SK-N-SH (cell line): ENCODE data around the gene NLGN2. TPM values are rescaled to one million over a fixed set of nuclear protein-coding genes. Genes with fewer than 3 reads are reported as not detected.

Experiments used
- CTCF ChIA-PET: fragments of 300-600, 350-600 bp; formaldehyde crosslinking; extraction: SDS; loops from one replicate; lab custom pipeline; 2021; lab: Yijun Ruan, JAX
- POLR2A ChIA-PET: fragments of 350-600 bp; sonication (Branson Sonifier 250); formaldehyde crosslinking; extraction: SDS; loops from one replicate; lab custom pipeline; 2020; ENCODE audit warnings: antibody characterized with exemption, inconsistent platforms; lab: Yijun Ruan, JAX
- DNase-seq: peaks from one replicate; pipeline ENCODE4 v3.0.0; 2012
- H2AFZ ChIP-seq: fragments of 200-600 bp; sonication (generic); 2 replicates; pipeline ENCODE4 v1.8.1; 2016; ENCODE audit warnings: antibody characterized with exemption, mild to moderate bottlenecking, low read depth
- H3F3A ChIP-seq: fragments of 200-600 bp; sonication (generic); replicated peaks from 2 replicates; pipeline ENCODE3; 2016; ENCODE audit warnings: antibody characterized with exemption, mild to moderate bottlenecking; ENCODE audit not compliant: insufficient read depth
- H3K27ac ChIP-seq, 2 experiments: fragments of 200-500 bp in 1 of 2; fragments of 200-600 bp in 1 of 2; sonication (Bioruptor generic) in 1 of 2; sonication (generic), shearing (Covaris generic) in 1 of 2; 2 replicates each; pipeline versions ENCODE4 v1.5.1 to v1.6.1; 2014 to 2016; ENCODE audit warnings: low read depth in 2 of 2, inconsistent platforms in 1 of 2, low read length in 1 of 2, mild to moderate bottlenecking in 1 of 2, mixed read lengths in 1 of 2
- H3K27me3 ChIP-seq: fragments of 200-600 bp; sonication (generic), shearing (Covaris generic); 2 replicates; pipeline ENCODE4 v1.6.1; 2016; ENCODE audit warnings: mixed run types; ENCODE audit not compliant: insufficient read depth
- H3K36me3 ChIP-seq, 2 experiments: fragments of 200-500 bp in 1 of 2; fragments of 200-600 bp in 1 of 2; sonication (Bioruptor generic) in 1 of 2; sonication (generic) in 1 of 2; replicated peaks in 1 of 2; 2 replicates each; pipeline versions ENCODE3 to v1.5.1; 2014 to 2016; ENCODE audit warnings: low read length in 1 of 2, mild to moderate bottlenecking in 1 of 2; ENCODE audit not compliant: insufficient read depth in 2 of 2, control insufficient read depth in 1 of 2
- H3K4me1 ChIP-seq, 2 experiments: fragments of 200-500 bp in 1 of 2; fragments of 200-600 bp in 1 of 2; sonication (Bioruptor generic) in 1 of 2; sonication (generic), shearing (Covaris generic) in 1 of 2; 2 replicates each; pipeline versions ENCODE4 v1.5.1 to v1.6.1; 2014 to 2016; ENCODE audit warnings: low read depth in 1 of 2, low read length in 1 of 2, mixed run types in 1 of 2; ENCODE audit not compliant: insufficient read depth in 2 of 2, control insufficient read depth in 1 of 2
- H3K4me2 ChIP-seq: fragments of 200-600 bp; sonication (generic), shearing (Covaris generic); 2 replicates; pipeline ENCODE4 v1.6.1; 2017; ENCODE audit warnings: mixed run types
- H3K4me3 ChIP-seq, 2 experiments: fragments of 200-500 bp in 1 of 2; fragments of 200-600 bp in 1 of 2; sonication (Bioruptor generic) in 1 of 2; sonication (generic), shearing (Covaris generic) in 1 of 2; 2 replicates each; pipeline versions ENCODE4 v1.5.1 to v1.8.1; 2014 to 2016; ENCODE audit warnings: low read depth in 2 of 2, inconsistent platforms in 1 of 2, low read length in 1 of 2, mild to moderate bottlenecking in 1 of 2, mixed read lengths in 1 of 2, moderate library complexity in 1 of 2
- H3K79me2 ChIP-seq: fragments of 200-600 bp; sonication (generic); 2 replicates; pipeline ENCODE4 v1.8.1; 2017; ENCODE audit warnings: mild to moderate bottlenecking; ENCODE audit not compliant: insufficient read depth
- H3K9ac ChIP-seq: fragments of 200-600 bp; sonication (generic); 2 replicates; pipeline ENCODE4 v1.6.1; 2017; ENCODE audit warnings: mixed run types
- H3K9me2 ChIP-seq: fragments of 200-600 bp; sonication (generic); 2 replicates; pipeline ENCODE4 v1.6.1; 2017; ENCODE audit warnings: mixed run types
- H3K9me3 ChIP-seq: fragments of 200-600 bp; sonication (generic); 2 replicates; pipeline ENCODE4 v1.6.1; 2017; ENCODE audit warnings: mixed run types, mild to moderate bottlenecking, moderate library complexity
- H4K20me1 ChIP-seq: fragments of 200-600 bp; sonication (generic); 2 replicates; pipeline ENCODE4 v1.6.1; 2017; ENCODE audit warnings: mild to moderate bottlenecking, mixed run types; ENCODE audit not compliant: insufficient read depth
- CHD2 ChIP-seq: fragments of 150-350 bp; IDR thresholded peaks from 2 replicates; pipeline ENCODE4 v1.6.1; 2018; ENCODE audit warnings: low read length; ENCODE audit not compliant: partially characterized antibody
- CTCF ChIP-seq: fragments of 200-600 bp; sonication (generic); IDR thresholded peaks from 2 replicates; pipeline ENCODE4 v1.6.1; 2017; ENCODE audit warnings: antibody characterized with exemption, mild to moderate bottlenecking, moderate library complexity
- FOXM1 ChIP-seq: IDR thresholded peaks from 2 replicates; pipeline ENCODE4 v1.4.0; 2012; ENCODE audit warnings: low read depth, mild to moderate bottlenecking
- MXI1 ChIP-seq: IDR thresholded peaks from 2 replicates; pipeline ENCODE4 v1.6.1; 2012; ENCODE audit warnings: mild to moderate bottlenecking, low read depth, low read length, improper control_type of control experiment
- RAD21 ChIP-seq: IDR thresholded peaks from 2 replicates; pipeline ENCODE4 v1.6.1; 2012; ENCODE audit warnings: mild to moderate bottlenecking, low read length
- SIN3A ChIP-seq: IDR thresholded peaks from 2 replicates; pipeline ENCODE4 v1.6.1; 2012; ENCODE audit warnings: low read depth, mild to moderate bottlenecking, low read length, moderate library complexity, borderline replicate concordance
- SMC3 ChIP-seq: IDR thresholded peaks from 2 replicates; pipeline ENCODE4 v1.6.1; 2012; ENCODE audit warnings: low read depth, low read length, improper control_type of control experiment
- TCF12 ChIP-seq: IDR thresholded peaks from 2 replicates; pipeline ENCODE4 v1.4.0; 2012
- ZBTB33 ChIP-seq: IDR thresholded peaks from 2 replicates; pipeline ENCODE4 v1.4.0; 2012; ENCODE audit warnings: low read depth, borderline replicate concordance
- WGBS: methylation state at CpG from one replicate; pipeline ENCODE4 v1.1.6; 2017; ENCODE audit warnings: low lambda C conversion rate; 5-methylcytosine and 5-hydroxymethylcytosine counted together
- polyA plus RNA-seq, 3 experiments: library from polyadenylated mRNA; depleted of rRNA; stranded (reverse); fragments of >200 nt; gene quantifications; 2 replicates each; pipeline ENCODE4 v1.2.3, GENCODE V29; 2012
- TF ChIP-seq, protein P1 (sequence below): IDR thresholded peaks from 2 replicates; pipeline ENCODE4 v1.4.0; 2012; ENCODE audit warnings: low read depth

Gene NLGN2
- polyA plus RNA-seq, 1 of the 3 experiments (the other 2 are of a cell fraction), result 29.9 TPM

GRCh38 chr17:7436556-7437368 is 29.1 kb downstream of the NLGN2 start:
- TF ChIP-seq TCF12 (no peak), CHD2 (no peak), SIN3A (peak; percentile 23; the same call in 1 of the 2 replicates), SMC3 (peak; percentile 53; the same call in 1 of the 2 replicates), FOXM1 (no peak), MXI1 (peak; percentile 54), ZBTB33 (no peak), CTCF (peak; percentile 51), RAD21 (peak; percentile 63)
- TF ChIP-seq, protein P1, sequence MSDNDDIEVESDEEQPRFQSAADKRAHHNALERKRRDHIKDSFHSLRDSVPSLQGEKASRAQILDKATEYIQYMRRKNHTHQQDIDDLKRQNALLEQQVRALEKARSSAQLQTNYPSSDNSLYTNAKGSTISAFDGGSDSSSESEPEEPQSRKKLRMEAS, result peak; percentile 34; the same call in 1 of the 2 replicates
- Histone ChIP-seq H3K9me3 (no peaks in the 10 kb centered on the region), H3K27me3 (no peaks in the 10 kb centered on the region), H2AFZ (no peak overlapping the region), H4K20me1 (no peaks in the 10 kb centered on the region), H3K9ac (no peak overlapping the region), H3K36me3 (peaks cover 0 to 4% of the 10 kb centered on the region in 2 experiments), H3K79me2 (peaks cover 7% of the 10 kb centered on the region; the same call in 1 of the 2 replicates), H3K4me3 (peak overlapping the region; percentile 23 to 86; a peak in 2 of 4 replicates), H3K4me2 (peak overlapping the region; percentile 91), H3F3A (peaks cover 14% of the 10 kb centered on the region), H3K27ac (no peak overlapping the region), H3K4me1 (peaks cover 0 to 27% of the 10 kb centered on the region in 2 experiments; a peak in 1 of 4 replicates), H3K9me2 (no peaks in the 10 kb centered on the region)
- WGBS, result 60% methylated on average over 33 of the region's 92 CpGs
- CTCF ChIA-PET, result interaction anchor here (0.6 to 3.9 kb wide), 38 partner anchors 9 to 702 kb away, joined by 3 to 27 read pairs (median 4); partner anchors contain the start of genes ACAP1, CHRNB1, NLGN2 and POLR2A
- POLR2A ChIA-PET, result interaction anchor here (1.0 to 1.9 kb wide), 4 partner anchors 33 to 80 kb away, joined by 3 to 11 read pairs (median 4); partner anchors contain the start of genes POLR2A and TMEM256
- peak; percentile 80 for DNase-seq
